WTC11 (cell line): ENCODE data around the gene LAMTOR2. TPM values are rescaled to one million over a fixed set of nuclear protein-coding genes. Genes with fewer than 3 reads are reported as not detected.

Experiments used
- MXD4 ChIP-seq: fragments of 250-450 bp; sonication (Bioruptor Pico); IDR thresholded peaks from 2 replicates; pipeline ENCODE4 v1.8.0; 2021; ENCODE audit warnings: mild to moderate bottlenecking, moderate library complexity, borderline replicate concordance
- SP1 ChIP-seq: sonication (generic); formaldehyde crosslinking; conservative IDR thresholded peaks from 2 replicates; pipeline ENCODE4 v1.8.1; 2022; ENCODE audit warnings: missing genetic modification reagents
- TCF7 ChIP-seq: sonication (generic); formaldehyde crosslinking; IDR thresholded peaks from 2 replicates; pipeline ENCODE4 v1.8.0; 2022; ENCODE audit warnings: mild to moderate bottlenecking, low read depth, missing genetic modification reagents, moderate library complexity
- TEAD1 ChIP-seq: sonication (generic); formaldehyde crosslinking; IDR thresholded peaks from 2 replicates; pipeline ENCODE4 v1.8.0; 2022; ENCODE audit warnings: mild to moderate bottlenecking, missing genetic modification reagents
- TEAD4 ChIP-seq: sonication (generic); formaldehyde crosslinking; IDR thresholded peaks from 2 replicates; pipeline ENCODE4 v1.8.0; 2022; ENCODE audit warnings: mild to moderate bottlenecking, missing genetic modification reagents
- total RNA-seq: library from RNA; stranded (reverse); gene quantifications from 3 replicates; pipeline ENCODE4 v1.2.3, GENCODE V29; 2021
- TF ChIP-seq, protein P1 (sequence below): sonication (generic); formaldehyde crosslinking; IDR thresholded peaks from 2 replicates; pipeline ENCODE4 v1.8.1; 2023; ENCODE audit warnings: mild to moderate bottlenecking, missing genetic modification reagents, borderline replicate concordance
- TF ChIP-seq, protein P2 (sequence below): sonication (generic); formaldehyde crosslinking; IDR thresholded peaks from 2 replicates; pipeline ENCODE4 v1.8.1; 2023; ENCODE audit warnings: mild to moderate bottlenecking, missing genetic modification reagents
- TF ChIP-seq, protein P3 (sequence below): fragments of 250-450 bp; sonication (Bioruptor Pico); IDR thresholded peaks from 2 replicates; pipeline ENCODE4 v2.1.2; 2022; ENCODE audit warnings: mild to moderate bottlenecking, moderate library complexity
- TF ChIP-seq, protein P4 (sequence below): sonication (generic); formaldehyde crosslinking; conservative IDR thresholded peaks from 2 replicates; pipeline ENCODE4 v1.8.1; 2023; ENCODE audit warnings: mild to moderate bottlenecking, low read depth, missing genetic modification reagents, moderate library complexity
- TF ChIP-seq, protein P5 (sequence below): sonication (generic); formaldehyde crosslinking; IDR thresholded peaks from 2 replicates; pipeline ENCODE4 v1.8.0; 2022; ENCODE audit warnings: mild to moderate bottlenecking, missing genetic modification reagents
- TF ChIP-seq, protein P6 (sequence below): sonication (generic); formaldehyde crosslinking; IDR thresholded peaks from 2 replicates; pipeline ENCODE4 v1.8.0; 2023; ENCODE audit warnings: mild to moderate bottlenecking, missing genetic modification reagents
- TF ChIP-seq, protein P7 (sequence below): sonication (generic); formaldehyde crosslinking; IDR thresholded peaks from 2 replicates; pipeline ENCODE4 v1.8.1; 2022; ENCODE audit warnings: low read depth, missing genetic modification reagents, borderline replicate concordance
- TF ChIP-seq, protein P8 (sequence below): fragments of 250-450 bp; sonication (Bioruptor Pico); IDR thresholded peaks from 2 replicates; pipeline ENCODE4 v1.9.0; 2021; ENCODE audit warnings: moderate library complexity, mild to moderate bottlenecking, inconsistent platforms, borderline replicate concordance

The LAMTOR2 gene
- total RNA-seq, 1 experiment from 2014 or later = 62.4 TPM

DNA sequence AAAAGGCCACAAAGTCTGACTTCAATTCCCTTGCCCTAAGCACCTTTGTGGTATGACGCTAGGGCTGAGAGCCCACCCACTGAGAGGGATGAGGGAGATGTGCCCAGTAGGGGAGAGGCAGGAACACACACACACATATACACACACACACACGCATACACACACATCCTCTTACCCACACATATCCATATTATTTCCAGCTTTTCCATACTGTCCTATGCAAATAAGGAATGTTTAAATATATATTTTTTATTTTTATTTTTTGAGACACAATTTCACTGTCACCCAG lies 9.4 kb downstream of the LAMTOR2 start (continued):
- TF ChIP-seq, protein P1, sequence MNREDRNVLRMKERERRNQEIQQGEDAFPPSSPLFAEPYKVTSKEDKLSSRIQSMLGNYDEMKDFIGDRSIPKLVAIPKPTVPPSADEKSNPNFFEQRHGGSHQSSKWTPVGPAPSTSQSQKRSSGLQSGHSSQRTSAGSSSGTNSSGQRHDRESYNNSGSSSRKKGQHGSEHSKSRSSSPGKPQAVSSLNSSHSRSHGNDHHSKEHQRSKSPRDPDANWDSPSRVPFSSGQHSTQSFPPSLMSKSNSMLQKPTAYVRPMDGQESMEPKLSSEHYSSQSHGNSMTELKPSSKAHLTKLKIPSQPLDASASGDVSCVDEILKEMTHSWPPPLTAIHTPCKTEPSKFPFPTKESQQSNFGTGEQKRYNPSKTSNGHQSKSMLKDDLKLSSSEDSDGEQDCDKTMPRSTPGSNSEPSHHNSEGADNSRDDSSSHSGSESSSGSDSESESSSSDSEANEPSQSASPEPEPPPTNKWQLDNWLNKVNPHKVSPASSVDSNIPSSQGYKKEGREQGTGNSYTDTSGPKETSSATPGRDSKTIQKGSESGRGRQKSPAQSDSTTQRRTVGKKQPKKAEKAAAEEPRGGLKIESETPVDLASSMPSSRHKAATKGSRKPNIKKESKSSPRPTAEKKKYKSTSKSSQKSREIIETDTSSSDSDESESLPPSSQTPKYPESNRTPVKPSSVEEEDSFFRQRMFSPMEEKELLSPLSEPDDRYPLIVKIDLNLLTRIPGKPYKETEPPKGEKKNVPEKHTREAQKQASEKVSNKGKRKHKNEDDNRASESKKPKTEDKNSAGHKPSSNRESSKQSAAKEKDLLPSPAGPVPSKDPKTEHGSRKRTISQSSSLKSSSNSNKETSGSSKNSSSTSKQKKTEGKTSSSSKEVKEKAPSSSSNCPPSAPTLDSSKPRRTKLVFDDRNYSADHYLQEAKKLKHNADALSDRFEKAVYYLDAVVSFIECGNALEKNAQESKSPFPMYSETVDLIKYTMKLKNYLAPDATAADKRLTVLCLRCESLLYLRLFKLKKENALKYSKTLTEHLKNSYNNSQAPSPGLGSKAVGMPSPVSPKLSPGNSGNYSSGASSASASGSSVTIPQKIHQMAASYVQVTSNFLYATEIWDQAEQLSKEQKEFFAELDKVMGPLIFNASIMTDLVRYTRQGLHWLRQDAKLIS (CRISPR knock-in tag) = no peak
- TF ChIP-seq TEAD4 (CRISPR knock-in tag) (no peak), MXD4 (CRISPR knock-in tag) (no peak), TCF7 (CRISPR knock-in tag) (no peak), TEAD1 (CRISPR knock-in tag) (no peak), SP1 (CRISPR knock-in tag) (no peak)
- TF ChIP-seq, protein P2, sequence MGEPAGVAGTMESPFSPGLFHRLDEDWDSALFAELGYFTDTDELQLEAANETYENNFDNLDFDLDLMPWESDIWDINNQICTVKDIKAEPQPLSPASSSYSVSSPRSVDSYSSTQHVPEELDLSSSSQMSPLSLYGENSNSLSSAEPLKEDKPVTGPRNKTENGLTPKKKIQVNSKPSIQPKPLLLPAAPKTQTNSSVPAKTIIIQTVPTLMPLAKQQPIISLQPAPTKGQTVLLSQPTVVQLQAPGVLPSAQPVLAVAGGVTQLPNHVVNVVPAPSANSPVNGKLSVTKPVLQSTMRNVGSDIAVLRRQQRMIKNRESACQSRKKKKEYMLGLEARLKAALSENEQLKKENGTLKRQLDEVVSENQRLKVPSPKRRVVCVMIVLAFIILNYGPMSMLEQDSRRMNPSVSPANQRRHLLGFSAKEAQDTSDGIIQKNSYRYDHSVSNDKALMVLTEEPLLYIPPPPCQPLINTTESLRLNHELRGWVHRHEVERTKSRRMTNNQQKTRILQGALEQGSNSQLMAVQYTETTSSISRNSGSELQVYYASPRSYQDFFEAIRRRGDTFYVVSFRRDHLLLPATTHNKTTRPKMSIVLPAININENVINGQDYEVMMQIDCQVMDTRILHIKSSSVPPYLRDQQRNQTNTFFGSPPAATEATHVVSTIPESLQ = no peak
- TF ChIP-seq, protein P3, sequence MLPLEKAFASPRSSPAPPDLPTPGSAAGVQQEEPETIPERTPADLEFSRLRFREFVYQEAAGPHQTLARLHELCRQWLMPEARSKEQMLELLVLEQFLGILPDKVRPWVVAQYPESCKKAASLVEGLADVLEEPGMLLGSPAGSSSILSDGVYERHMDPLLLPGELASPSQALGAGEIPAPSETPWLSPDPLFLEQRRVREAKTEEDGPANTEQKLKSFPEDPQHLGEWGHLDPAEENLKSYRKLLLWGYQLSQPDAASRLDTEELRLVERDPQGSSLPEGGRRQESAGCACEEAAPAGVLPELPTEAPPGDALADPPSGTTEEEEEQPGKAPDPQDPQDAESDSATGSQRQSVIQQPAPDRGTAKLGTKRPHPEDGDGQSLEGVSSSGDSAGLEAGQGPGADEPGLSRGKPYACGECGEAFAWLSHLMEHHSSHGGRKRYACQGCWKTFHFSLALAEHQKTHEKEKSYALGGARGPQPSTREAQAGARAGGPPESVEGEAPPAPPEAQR (CRISPR knock-in tag) = no peak
- TF ChIP-seq, protein P4, sequence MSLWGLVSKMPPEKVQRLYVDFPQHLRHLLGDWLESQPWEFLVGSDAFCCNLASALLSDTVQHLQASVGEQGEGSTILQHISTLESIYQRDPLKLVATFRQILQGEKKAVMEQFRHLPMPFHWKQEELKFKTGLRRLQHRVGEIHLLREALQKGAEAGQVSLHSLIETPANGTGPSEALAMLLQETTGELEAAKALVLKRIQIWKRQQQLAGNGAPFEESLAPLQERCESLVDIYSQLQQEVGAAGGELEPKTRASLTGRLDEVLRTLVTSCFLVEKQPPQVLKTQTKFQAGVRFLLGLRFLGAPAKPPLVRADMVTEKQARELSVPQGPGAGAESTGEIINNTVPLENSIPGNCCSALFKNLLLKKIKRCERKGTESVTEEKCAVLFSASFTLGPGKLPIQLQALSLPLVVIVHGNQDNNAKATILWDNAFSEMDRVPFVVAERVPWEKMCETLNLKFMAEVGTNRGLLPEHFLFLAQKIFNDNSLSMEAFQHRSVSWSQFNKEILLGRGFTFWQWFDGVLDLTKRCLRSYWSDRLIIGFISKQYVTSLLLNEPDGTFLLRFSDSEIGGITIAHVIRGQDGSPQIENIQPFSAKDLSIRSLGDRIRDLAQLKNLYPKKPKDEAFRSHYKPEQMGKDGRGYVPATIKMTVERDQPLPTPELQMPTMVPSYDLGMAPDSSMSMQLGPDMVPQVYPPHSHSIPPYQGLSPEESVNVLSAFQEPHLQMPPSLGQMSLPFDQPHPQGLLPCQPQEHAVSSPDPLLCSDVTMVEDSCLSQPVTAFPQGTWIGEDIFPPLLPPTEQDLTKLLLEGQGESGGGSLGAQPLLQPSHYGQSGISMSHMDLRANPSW (CRISPR knock-in tag) = no peak
- TF ChIP-seq, protein P5, sequence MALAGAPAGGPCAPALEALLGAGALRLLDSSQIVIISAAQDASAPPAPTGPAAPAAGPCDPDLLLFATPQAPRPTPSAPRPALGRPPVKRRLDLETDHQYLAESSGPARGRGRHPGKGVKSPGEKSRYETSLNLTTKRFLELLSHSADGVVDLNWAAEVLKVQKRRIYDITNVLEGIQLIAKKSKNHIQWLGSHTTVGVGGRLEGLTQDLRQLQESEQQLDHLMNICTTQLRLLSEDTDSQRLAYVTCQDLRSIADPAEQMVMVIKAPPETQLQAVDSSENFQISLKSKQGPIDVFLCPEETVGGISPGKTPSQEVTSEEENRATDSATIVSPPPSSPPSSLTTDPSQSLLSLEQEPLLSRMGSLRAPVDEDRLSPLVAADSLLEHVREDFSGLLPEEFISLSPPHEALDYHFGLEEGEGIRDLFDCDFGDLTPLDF = no peak
- TF ChIP-seq, protein P6, sequence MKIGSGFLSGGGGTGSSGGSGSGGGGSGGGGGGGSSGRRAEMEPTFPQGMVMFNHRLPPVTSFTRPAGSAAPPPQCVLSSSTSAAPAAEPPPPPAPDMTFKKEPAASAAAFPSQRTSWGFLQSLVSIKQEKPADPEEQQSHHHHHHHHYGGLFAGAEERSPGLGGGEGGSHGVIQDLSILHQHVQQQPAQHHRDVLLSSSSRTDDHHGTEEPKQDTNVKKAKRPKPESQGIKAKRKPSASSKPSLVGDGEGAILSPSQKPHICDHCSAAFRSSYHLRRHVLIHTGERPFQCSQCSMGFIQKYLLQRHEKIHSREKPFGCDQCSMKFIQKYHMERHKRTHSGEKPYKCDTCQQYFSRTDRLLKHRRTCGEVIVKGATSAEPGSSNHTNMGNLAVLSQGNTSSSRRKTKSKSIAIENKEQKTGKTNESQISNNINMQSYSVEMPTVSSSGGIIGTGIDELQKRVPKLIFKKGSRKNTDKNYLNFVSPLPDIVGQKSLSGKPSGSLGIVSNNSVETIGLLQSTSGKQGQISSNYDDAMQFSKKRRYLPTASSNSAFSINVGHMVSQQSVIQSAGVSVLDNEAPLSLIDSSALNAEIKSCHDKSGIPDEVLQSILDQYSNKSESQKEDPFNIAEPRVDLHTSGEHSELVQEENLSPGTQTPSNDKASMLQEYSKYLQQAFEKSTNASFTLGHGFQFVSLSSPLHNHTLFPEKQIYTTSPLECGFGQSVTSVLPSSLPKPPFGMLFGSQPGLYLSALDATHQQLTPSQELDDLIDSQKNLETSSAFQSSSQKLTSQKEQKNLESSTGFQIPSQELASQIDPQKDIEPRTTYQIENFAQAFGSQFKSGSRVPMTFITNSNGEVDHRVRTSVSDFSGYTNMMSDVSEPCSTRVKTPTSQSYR (CRISPR knock-in tag) = no peak
- TF ChIP-seq, protein P7, sequence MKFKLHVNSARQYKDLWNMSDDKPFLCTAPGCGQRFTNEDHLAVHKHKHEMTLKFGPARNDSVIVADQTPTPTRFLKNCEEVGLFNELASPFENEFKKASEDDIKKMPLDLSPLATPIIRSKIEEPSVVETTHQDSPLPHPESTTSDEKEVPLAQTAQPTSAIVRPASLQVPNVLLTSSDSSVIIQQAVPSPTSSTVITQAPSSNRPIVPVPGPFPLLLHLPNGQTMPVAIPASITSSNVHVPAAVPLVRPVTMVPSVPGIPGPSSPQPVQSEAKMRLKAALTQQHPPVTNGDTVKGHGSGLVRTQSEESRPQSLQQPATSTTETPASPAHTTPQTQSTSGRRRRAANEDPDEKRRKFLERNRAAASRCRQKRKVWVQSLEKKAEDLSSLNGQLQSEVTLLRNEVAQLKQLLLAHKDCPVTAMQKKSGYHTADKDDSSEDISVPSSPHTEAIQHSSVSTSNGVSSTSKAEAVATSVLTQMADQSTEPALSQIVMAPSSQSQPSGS (CRISPR knock-in tag) = no peak
- TF ChIP-seq, protein P8, sequence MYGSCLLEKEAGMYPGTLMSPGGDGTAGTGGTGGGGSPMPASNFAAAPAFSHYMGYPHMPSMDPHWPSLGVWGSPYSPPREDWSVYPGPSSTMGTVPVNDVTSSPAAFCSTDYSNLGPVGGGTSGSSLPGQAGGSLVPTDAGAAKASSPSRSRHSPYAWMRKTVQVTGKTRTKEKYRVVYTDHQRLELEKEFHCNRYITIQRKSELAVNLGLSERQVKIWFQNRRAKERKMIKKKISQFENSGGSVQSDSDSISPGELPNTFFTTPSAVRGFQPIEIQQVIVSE (CRISPR knock-in tag) = no peak
